GM12878 (cell line): ENCODE results near the gene BAG3. TPM values are rescaled to one million over a fixed set of nuclear protein-coding genes. Genes with fewer than 3 reads are reported as not detected.

Experiments used
- ATAC-seq: fragments of 200-7000 bp; cut with Tn5 transposase; 3 replicates; pipeline ENCODE4 v1.9.1; 2020; ENCODE audit warnings: mild to moderate bottlenecking, moderate library complexity
- BruUV-seq: library from RNA; stranded (reverse); fragments of 400-500 nt; replicated peaks from 2 replicates; lab custom pipeline; 2021; lab: Mats Ljungman, UMichigan
- CTCF ChIA-PET: fragments of 300-600 bp; sonication (Branson Sonifier 250); formaldehyde crosslinking; extraction: SDS; loops from one replicate; lab custom pipeline; 2021; ENCODE audit warnings: inconsistent platforms; lab: Yijun Ruan, JAX
- POLR2A ChIA-PET: fragments of 350-600 bp; formaldehyde crosslinking; extraction: SDS; loops from one replicate; lab custom pipeline; 2021; ENCODE audit warnings: inconsistent platforms; lab: Charles Lee
- RAD21 ChIA-PET: fragments of 300-600 bp; sonication (Branson Sonifier 250); formaldehyde crosslinking; loops from one replicate; lab custom pipeline; 2023; ENCODE audit warnings: antibody characterized with exemption; ENCODE audit not compliant: unreplicated experiment; lab: Charles Lee
- SMC1A ChIA-PET: fragments of 300-600 bp; sonication (Branson Sonifier 250); formaldehyde crosslinking; loops from one replicate; lab custom pipeline; 2023; ENCODE audit not compliant: unreplicated experiment, uncharacterized antibody; lab: Charles Lee
- DNase-seq: peaks from one replicate; pipeline ENCODE4 v3.0.0-alpha.2; 2011; ENCODE audit warnings: low read depth, low spot score
- FAIRE-seq: peaks from 3 replicates; lab custom pipeline; 2011; peaks lifted over from hg19 to GRCh38; lab: Jason Lieb, UNC
- H2AFZ ChIP-seq: 2 replicates; pipeline ENCODE4 v1.6.0; 2011; ENCODE audit warnings: low read depth, low read length, control low read depth; ENCODE audit not compliant: control insufficient read depth
- H3K27ac ChIP-seq: 2 replicates; pipeline ENCODE4 v1.5.1; 2011; ENCODE audit warnings: control low read depth; ENCODE audit not compliant: control insufficient read depth, insufficient read depth
- H3K27me3 ChIP-seq, 2 experiments: replicated peaks in 1 of 2; 2 replicates each; pipeline versions ENCODE4 v1.6.0 to v1.6.1; 2011; ENCODE audit warnings: low read length in 1 of 2; ENCODE audit not compliant: control insufficient read depth in 2 of 2, insufficient read depth in 2 of 2
- H3K36me3 ChIP-seq, 2 experiments: 2 replicates each; pipeline ENCODE4 v1.5.1; 2011; ENCODE audit warnings: low read length in 1 of 2; ENCODE audit not compliant: control insufficient read depth in 2 of 2, insufficient read depth in 2 of 2
- H3K4me1 ChIP-seq: 2 replicates; pipeline ENCODE4 v1.6.1; 2011; ENCODE audit warnings: mild to moderate bottlenecking, low read length, moderate library complexity, mixed read lengths; ENCODE audit not compliant: control insufficient read depth, insufficient read depth
- H3K4me2 ChIP-seq: 2 replicates; pipeline ENCODE4 v1.6.0; 2011; ENCODE audit warnings: control low read depth; ENCODE audit not compliant: control insufficient read depth, insufficient read depth
- H3K4me3 ChIP-seq: fragments of 200-600 bp; sonication (generic); 2 replicates; pipeline ENCODE4 v1.5.1; 2016
- H3K79me2 ChIP-seq: 2 replicates; pipeline ENCODE4 v1.6.0; 2011; ENCODE audit warnings: low read length; ENCODE audit not compliant: control insufficient read depth, insufficient read depth
- H3K9ac ChIP-seq: 2 replicates; pipeline ENCODE4 v1.8.0; 2011; ENCODE audit warnings: low read length, control low read depth, mixed read lengths; ENCODE audit not compliant: control insufficient read depth, insufficient read depth
- H3K9me3 ChIP-seq: replicated peaks from 3 replicates; pipeline ENCODE4 v1.5.1; 2011; ENCODE audit warnings: mild to moderate bottlenecking, low read length; ENCODE audit not compliant: control insufficient read depth, insufficient read depth
- H4K20me1 ChIP-seq: 2 replicates; pipeline ENCODE4 v1.6.0; 2011; ENCODE audit not compliant: control insufficient read depth, insufficient read depth
- BRCA1 ChIP-seq: IDR thresholded peaks from 2 replicates; pipeline ENCODE4 v1.6.1; 2011; ENCODE audit warnings: low read depth, low read length, improper control_type of control experiment
- JUND ChIP-seq: IDR thresholded peaks from 2 replicates; pipeline ENCODE4 v1.6.1; 2012; ENCODE audit warnings: low read depth, mild to moderate bottlenecking, low read length, improper control_type of control experiment, moderate library complexity
- NR2F1 ChIP-seq: fragments of 450-650 bp; conservative IDR thresholded peaks from 2 replicates; pipeline ENCODE4 v1.6.1; 2017; ENCODE audit warnings: mild to moderate bottlenecking
- RUNX3 ChIP-seq: IDR thresholded peaks from 2 replicates; pipeline ENCODE4 v1.6.1; 2012; ENCODE audit warnings: low read length, inconsistent platforms
- SIX5 ChIP-seq: IDR thresholded peaks from 2 replicates; pipeline ENCODE4 v1.6.1; 2011; ENCODE audit warnings: mild to moderate bottlenecking, low read depth, low read length, moderate library complexity; ENCODE audit not compliant: severe bottlenecking
- TCF3 ChIP-seq: IDR thresholded peaks from 2 replicates; pipeline ENCODE4 v1.6.1; 2012; ENCODE audit warnings: low read depth, mild to moderate bottlenecking, low read length, borderline replicate concordance; ENCODE audit not compliant: insufficient read depth
- ZBED1 ChIP-seq: IDR thresholded peaks from 2 replicates; pipeline ENCODE4 v1.6.1; 2016; ENCODE audit warnings: borderline replicate concordance
- WGBS: methylation state at CpG from one replicate; pipeline ENCODE4 v1.1.6; 2016; ENCODE audit warnings: low lambda C conversion rate; ENCODE audit not compliant: insufficient replicate concordance, insufficient coverage; ENCODE audit errors: missing lambda C conversion rate; 5-methylcytosine and 5-hydroxymethylcytosine counted together
- in situ Hi-C: fragments of 300-500 bp; cut with MboI; formaldehyde crosslinking; loops from 9 replicates; pipeline ENCODE4 v1.14.3; 2018; ENCODE audit warnings: mixed read lengths
- intact Hi-C: fragments of 100-400 bp; cut with micrococcal nuclease; formaldehyde crosslinking; loops from one replicate; pipeline ENCODE4 v1.14.2; 2022; ENCODE audit not compliant: unreplicated experiment
- polyA plus RNA-seq, 11 experiments: library from polyadenylated mRNA; depleted of rRNA in 4 of 11; unstranded in 6 of 11; stranded (reverse) in 5 of 11; fragments of >200 nt; fragmentation: Nextera tagmentation in 4 of 11; fragmentation: Illumina TruSeq in 1 of 11; extraction: Ambion mirVana in 4 of 11; extraction: Trizol in 1 of 11; gene quantifications; 1 replicate in 1 of 11; 2 replicates in 10 of 11; pipeline versions ENCODE4 v1.2.1 to v1.2.3, GENCODE V29; 2011 to 2016; ENCODE audit warnings: inconsistent platforms in 2 of 11, missing spikeins in 2 of 11, low read depth in 1 of 11
- total RNA-seq, 4 experiments: library from RNA; depleted of rRNA in 3 of 4; stranded (reverse); fragments of >200 nt in 3 of 4; fragmentation: Illumina TruSeq in 1 of 4; extraction: Trizol in 1 of 4; gene quantifications; 2 replicates each; pipeline versions ENCODE4 v1.2.1 to v1.2.3, GENCODE V29; 2013 to 2021
- TF ChIP-seq, protein P1 (sequence below): fragments of 450-650 bp; IDR thresholded peaks from 2 replicates; pipeline ENCODE4 v1.6.1; 2017; ENCODE audit warnings: mild to moderate bottlenecking, low read depth, inconsistent platforms; ENCODE audit not compliant: poor library complexity, severe bottlenecking
- TF ChIP-seq, protein P2 (sequence below): IDR thresholded peaks from 2 replicates; pipeline ENCODE4 v1.6.1; 2011; ENCODE audit warnings: borderline replicate concordance, low read depth, mild to moderate bottlenecking, moderate library complexity, low read length; ENCODE audit not compliant: insufficient read depth, poor library complexity, severe bottlenecking
- TF ChIP-seq, protein P3 (sequence below): fragments of 450-650 bp; IDR thresholded peaks from 2 replicates; pipeline ENCODE4 v1.6.1; 2016; ENCODE audit warnings: mild to moderate bottlenecking
- TF ChIP-seq, protein P4 (sequence below): fragments of 450-650 bp; formaldehyde crosslinking; IDR thresholded peaks from 2 replicates; pipeline ENCODE4 v1.5.0; 2022; ENCODE audit warnings: mild to moderate bottlenecking, missing genetic modification characterization

BAG3 gene
- total and polyA plus RNA-seq, 10 of the 15 experiments (the other 5 are each of a cell fraction or from before 2014, with no cell fraction given), result 0.71 to 14.1 (median 4.3) TPM

DNA sequence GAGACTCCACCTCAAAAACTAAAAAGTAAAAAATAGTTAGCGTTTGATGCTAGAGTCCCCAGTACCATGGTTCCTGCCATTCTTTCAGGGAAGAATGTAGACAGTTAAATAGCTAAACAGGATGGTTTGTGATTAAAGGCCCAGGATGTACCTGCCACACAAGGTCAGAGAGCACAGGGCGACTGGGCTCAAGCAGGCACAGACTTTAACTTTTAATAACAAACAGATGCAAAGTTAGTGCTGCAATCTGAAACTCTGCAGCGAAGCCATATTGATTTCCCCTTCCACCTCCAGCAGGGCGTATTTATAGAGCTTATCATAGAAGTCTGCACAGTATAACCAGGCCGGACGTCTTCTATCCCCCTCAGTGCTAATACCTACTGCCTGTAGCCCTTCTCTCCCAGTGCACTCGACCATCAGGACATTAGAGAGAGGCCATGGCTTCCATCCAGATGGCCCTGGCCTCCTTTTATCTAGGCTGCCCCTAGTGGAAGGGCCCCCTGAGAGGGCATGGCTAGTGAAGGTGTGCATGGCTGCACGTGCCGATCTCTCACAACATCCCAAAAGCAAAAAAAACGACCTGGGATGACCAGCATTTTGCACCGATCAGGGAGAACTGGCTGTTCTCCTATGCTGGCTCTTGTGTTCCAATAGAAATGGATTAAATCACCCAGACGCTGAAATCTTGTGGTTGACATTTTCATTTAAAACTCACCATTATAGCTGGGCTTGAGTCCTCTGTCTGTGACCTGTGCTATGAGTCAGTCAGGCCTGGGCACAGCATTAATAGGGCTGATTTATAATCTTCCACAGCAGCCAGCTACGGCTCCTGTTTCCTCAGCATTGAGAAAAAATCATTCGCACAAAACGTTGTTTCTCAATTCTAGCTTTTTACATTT is 7.6 kb upstream of the BAG3 start (continued):
- TF ChIP-seq, protein P1, sequence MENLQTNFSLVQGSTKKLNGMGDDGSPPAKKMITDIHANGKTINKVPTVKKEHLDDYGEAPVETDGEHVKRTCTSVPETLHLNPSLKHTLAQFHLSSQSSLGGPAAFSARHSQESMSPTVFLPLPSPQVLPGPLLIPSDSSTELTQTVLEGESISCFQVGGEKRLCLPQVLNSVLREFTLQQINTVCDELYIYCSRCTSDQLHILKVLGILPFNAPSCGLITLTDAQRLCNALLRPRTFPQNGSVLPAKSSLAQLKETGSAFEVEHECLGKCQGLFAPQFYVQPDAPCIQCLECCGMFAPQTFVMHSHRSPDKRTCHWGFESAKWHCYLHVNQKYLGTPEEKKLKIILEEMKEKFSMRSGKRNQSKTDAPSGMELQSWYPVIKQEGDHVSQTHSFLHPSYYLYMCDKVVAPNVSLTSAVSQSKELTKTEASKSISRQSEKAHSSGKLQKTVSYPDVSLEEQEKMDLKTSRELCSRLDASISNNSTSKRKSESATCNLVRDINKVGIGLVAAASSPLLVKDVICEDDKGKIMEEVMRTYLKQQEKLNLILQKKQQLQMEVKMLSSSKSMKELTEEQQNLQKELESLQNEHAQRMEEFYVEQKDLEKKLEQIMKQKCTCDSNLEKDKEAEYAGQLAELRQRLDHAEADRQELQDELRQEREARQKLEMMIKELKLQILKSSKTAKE, result no peak
- TF ChIP-seq, protein P2, sequence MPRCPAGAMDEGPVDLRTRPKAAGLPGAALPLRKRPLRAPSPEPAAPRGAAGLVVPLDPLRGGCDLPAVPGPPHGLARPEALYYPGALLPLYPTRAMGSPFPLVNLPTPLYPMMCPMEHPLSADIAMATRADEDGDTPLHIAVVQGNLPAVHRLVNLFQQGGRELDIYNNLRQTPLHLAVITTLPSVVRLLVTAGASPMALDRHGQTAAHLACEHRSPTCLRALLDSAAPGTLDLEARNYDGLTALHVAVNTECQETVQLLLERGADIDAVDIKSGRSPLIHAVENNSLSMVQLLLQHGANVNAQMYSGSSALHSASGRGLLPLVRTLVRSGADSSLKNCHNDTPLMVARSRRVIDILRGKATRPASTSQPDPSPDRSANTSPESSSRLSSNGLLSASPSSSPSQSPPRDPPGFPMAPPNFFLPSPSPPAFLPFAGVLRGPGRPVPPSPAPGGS, result no peak
- TF ChIP-seq JUND (no peak), NR2F1 (no peak), RUNX3 (no peak), BRCA1 (no peak)

DNA sequence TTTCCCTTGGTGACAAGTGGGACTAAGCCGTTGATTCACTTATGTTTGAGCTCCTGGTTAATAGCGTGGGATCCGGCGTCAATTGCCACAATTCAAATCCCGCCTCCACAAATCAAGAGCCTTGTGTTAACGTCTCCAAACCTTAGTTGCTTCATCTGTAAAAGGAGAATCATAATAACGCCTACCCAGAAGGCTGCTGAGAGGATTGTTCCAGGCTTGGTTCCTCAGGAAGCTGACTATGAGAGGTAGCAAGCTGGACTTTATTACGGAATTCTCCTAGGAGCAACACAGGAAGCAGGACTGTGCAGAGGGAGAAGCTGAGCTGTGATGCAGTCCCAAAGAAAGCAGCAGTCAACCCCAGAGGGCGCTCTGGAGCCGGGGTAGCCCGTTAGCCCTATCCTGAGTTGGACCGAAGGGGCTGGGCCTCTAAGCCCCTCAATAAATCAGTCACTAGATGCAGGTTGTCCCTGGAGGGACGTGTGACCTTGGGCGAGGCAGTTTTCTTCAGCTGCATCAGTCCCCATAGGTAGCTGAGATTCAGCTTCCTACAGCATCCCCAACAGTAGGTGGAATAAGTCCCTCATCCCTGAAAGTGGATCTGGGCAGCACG is 6.9 kb upstream of the BAG3 start:
- Histone ChIP-seq H4K20me1 (no peaks in the 10 kb centered on the region), H3K27me3 (no peaks in the 10 kb centered on the region), H2AFZ (no peak overlapping the region), H3K27ac (no peak overlapping the region), H3K4me2 (no peak overlapping the region), H3K9me3 (no peaks in the 10 kb centered on the region; the same call in 2 of the 3 replicates), H3K36me3 (no peaks in the 10 kb centered on the region), H3K4me3 (no peak overlapping the region), H3K9ac (no peak overlapping the region), H3K79me2 (no peaks in the 10 kb centered on the region), H3K4me1 (no peaks in the 10 kb centered on the region)
- ChIA-PET SMC1A (interaction anchor here (0.8 to 1.8 kb wide), 4 partner anchors 15 to 43 kb away, joined by 3 to 4 read pairs (median 4); no protein-coding TSS in a partner anchor), CTCF (interaction anchor here (0.7 to 1.3 kb wide), 8 partner anchors 8 to 1708 kb away, joined by 3 to 4 read pairs (median 3); no protein-coding TSS in a partner anchor), RAD21 (interaction anchor here (0.5 kb wide), 1 partner anchor 59 kb away, joined by 5 read pairs; no protein-coding TSS in a partner anchor), POLR2A (no interaction called here)
- ATAC-seq (no peak), DNase-seq (no peak), FAIRE-seq (no peak)
- intact Hi-C loops (no loop called here), in situ Hi-C loops (no loop called here)
- no TSS peak for BruUV-seq
- 39% methylated on average over 15 of the region's 15 CpGs for WGBS
- TF ChIP-seq TCF3 (no peak), SIX5 (no peak), ZBED1 (no peak)
- TF ChIP-seq, protein P3, sequence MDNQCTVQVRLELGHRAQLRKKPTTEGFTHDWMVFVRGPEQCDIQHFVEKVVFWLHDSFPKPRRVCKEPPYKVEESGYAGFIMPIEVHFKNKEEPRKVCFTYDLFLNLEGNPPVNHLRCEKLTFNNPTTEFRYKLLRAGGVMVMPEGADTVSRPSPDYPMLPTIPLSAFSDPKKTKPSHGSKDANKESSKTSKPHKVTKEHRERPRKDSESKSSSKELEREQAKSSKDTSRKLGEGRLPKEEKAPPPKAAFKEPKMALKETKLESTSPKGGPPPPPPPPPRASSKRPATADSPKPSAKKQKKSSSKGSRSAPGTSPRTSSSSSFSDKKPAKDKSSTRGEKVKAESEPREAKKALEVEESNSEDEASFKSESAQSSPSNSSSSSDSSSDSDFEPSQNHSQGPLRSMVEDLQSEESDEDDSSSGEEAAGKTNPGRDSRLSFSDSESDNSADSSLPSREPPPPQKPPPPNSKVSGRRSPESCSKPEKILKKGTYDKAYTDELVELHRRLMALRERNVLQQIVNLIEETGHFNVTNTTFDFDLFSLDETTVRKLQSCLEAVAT, result no peak
- TF ChIP-seq, protein P4, sequence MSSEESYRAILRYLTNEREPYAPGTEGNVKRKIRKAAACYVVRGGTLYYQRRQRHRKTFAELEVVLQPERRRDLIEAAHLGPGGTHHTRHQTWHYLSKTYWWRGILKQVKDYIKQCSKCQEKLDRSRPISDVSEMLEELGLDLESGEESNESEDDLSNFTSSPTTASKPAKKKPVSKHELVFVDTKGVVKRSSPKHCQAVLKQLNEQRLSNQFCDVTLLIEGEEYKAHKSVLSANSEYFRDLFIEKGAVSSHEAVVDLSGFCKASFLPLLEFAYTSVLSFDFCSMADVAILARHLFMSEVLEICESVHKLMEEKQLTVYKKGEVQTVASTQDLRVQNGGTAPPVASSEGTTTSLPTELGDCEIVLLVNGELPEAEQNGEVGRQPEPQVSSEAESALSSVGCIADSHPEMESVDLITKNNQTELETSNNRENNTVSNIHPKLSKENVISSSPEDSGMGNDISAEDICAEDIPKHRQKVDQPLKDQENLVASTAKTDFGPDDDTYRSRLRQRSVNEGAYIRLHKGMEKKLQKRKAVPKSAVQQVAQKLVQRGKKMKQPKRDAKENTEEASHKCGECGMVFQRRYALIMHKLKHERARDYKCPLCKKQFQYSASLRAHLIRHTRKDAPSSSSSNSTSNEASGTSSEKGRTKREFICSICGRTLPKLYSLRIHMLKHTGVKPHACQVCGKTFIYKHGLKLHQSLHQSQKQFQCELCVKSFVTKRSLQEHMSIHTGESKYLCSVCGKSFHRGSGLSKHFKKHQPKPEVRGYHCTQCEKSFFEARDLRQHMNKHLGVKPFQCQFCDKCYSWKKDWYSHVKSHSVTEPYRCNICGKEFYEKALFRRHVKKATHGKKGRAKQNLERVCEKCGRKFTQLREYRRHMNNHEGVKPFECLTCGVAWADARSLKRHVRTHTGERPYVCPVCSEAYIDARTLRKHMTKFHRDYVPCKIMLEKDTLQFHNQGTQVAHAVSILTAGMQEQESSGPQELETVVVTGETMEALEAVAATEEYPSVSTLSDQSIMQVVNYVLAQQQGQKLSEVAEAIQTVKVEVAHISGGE (CRISPR knock-in tag), result no peak
